GM18519 (cell line): ENCODE results near the gene SMURF2.
"Not testable (repeated sequence)": the region's sequence is repeated elsewhere in the genome, so short reads cannot be mapped to it uniquely, and the experiment has no call there.

Source experiments
- ATAC-seq: cut with Tn5 transposase; IDR thresholded peaks from one replicate; pipeline ENCODE4 v1.9.1; 2021; ENCODE audit warnings: mild to moderate bottlenecking, moderate library complexity; ENCODE audit not compliant: unreplicated experiment, low FRiP score

Gene SMURF2

DNA sequence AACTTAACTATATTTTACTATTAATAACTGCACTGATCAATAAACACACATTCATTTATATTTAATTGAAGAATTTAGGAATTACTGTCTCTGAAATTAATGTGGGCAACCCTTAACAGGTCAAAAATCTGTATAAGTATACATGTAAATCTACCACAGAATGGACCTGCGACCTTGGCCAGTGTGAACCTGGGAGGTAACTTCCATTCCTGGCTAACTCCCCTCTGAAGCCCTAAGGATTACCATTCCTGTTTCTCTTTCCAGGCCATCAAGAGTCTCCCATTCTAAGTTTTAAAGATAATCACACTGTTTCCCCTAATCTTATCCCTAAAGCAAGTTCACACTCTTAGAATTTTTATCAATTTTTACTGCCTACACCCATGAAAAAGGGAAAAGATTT, 58.1 kb downstream of the SMURF2 start:
- ATAC-seq, result no peak

- ATAC-seq, result no peak
Measured at GRCh38 chr17:64599827-64600226, 62.3 kb downstream of the SMURF2 start.

GRCh38 chr17:64599187-64599676, 62.9 kb downstream of the SMURF2 start:
- ATAC-seq, result no peak

DNA sequence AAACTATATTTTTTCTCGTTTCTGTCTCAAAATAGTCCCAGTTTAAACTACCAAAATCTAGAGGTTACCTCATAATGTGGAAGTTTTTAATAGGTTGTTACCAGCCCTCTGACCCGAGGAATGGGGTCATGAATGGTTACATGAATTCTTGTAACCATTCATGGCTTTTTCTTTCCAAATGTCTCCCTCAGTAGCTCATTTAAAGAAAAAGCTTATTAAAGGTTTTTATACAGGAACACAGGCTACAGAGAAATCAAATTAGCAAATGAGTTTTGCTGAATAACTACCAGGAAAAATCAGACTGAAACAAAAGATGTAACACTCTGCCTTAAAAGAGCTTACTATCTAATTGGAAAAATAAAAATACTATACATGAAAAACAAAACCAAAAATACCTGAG, 63.4 kb downstream of the SMURF2 start:
- ATAC-seq, result no peak

- ATAC-seq, result no peak
Measured at GRCh38 chr17:64596988-64597387, 65.1 kb downstream of the SMURF2 start.

GRCh38 chr17:64596439-64596838, 65.7 kb downstream of the SMURF2 start:
- no peak for ATAC-seq

GRCh38 chr17:64591944-64592343, 70.2 kb downstream of the SMURF2 start:
- ATAC-seq, result no peak

GRCh38 chr17:64585146-64585545, 77.0 kb downstream of the SMURF2 start:
- no peak for ATAC-seq

DNA sequence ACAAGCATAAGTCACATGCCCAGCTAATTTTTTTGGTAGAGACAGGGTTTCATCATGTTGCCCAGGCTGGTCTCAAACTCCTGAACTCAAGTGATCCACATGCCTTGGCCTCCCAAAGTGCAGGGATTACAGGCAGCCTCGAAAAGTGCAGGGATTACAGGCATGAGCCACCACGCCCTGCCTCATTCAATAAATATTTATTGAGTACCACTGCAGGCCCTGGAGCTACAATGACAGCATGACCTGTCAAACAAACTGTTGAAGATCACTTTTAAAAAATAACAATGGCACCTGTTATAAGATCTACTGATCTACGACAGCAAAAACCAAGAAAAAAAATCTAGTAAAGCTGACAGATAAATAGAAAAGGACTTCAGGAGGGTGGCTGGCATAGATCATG, 79.1 kb downstream of the SMURF2 start:
- ATAC-seq, result no peak

- no peak for ATAC-seq
Measured at GRCh38 chr17:64580384-64581315, 81.5 kb downstream of the SMURF2 start.

GRCh38 chr17:64579917-64580316, 82.2 kb downstream of the SMURF2 start:
- no peak for ATAC-seq

GRCh38 chr17:64577025-64577424, 85.1 kb downstream of the SMURF2 start:
- not testable (repeated sequence) for ATAC-seq

GRCh38 chr17:64575431-64575830, 86.7 kb downstream of the SMURF2 start:
- ATAC-seq, result no peak

DNA sequence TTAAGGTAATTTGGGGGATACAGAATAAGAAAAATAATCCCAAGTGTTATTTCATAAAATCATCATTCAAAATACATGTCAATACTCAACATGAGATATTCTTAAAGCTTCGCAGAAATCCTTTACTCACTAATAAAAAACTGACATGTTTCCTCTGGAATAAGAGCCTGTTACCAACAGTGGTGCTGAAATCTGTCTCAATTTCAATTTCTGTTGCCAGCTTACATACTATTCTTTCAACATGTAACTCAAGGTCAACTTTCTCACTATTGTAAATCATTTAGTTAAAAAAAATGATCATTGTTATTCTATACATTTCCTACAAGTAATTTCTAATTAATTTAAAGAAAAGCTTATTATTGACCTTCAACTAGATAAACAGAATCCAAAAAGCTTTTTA, 87.5 kb downstream of the SMURF2 start:
- no peak for ATAC-seq

DNA sequence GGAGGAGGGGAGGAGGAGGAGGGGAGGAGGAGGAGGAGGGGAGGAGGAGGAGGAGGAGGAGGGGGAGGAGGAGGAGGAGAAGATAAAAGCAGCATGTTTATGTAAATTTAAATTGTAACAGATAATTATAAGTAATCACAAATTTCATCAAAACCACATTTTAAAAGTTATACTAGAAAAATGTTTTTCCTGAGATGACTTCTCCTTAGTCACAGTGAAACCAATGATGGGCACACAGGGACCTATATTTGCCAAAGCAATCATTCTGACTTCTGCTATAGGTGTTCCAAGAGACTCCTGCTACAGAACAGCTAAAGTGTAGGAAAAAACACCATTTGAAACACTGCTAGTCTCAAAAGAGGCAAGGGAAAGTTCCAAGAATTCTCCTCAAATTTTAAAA, 88.9 kb downstream of the SMURF2 start:
- ATAC-seq, result no peak

DNA sequence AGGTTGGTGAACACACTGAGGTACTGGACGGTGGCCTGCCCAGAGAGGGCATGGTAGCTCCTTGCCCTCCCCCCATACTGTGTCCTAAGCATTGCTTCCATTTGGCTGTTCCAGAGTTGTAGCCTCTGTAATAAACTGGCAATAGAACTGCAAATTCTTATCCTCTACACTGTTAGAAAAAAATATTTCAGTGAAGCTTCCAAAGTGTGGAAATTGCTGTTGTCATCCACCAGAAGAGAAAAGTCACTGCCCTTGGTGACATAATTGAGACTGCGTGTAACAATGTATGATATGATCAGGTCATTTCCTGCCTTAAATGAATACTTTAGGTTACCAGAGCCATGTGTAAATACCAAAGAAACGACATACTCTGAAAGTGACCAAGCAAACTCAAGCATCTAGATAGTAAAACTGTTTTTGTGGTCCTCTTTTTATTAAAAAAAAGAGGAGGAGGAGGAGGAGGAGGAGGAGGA, 89.4 kb downstream of the SMURF2 start:
- no peak for ATAC-seq

GRCh38 chr17:64571746-64572145, 90.4 kb downstream of the SMURF2 start:
- ATAC-seq, result no peak

GRCh38 chr17:64565563-64565962, 96.5 kb downstream of the SMURF2 start:
- ATAC-seq, result no peak

DNA sequence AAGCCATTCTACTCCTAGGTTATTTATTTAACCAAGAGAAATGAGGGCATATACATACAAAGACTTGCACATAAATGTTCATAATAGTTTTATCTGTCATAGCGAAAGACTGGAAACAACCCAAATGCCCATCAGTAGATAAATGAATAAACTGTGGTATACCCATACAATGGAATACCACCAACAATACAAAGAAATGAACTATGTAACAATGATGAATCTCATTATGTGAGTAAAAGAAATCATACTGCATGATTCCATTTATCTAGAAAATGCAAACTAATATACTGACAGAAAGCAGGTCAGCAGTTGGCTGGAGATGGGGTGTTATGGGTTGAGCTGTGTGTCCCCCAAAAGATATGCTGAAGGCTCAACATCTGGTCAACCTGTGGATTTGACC, 98.0 kb downstream of the SMURF2 start:
- no peak for ATAC-seq

DNA sequence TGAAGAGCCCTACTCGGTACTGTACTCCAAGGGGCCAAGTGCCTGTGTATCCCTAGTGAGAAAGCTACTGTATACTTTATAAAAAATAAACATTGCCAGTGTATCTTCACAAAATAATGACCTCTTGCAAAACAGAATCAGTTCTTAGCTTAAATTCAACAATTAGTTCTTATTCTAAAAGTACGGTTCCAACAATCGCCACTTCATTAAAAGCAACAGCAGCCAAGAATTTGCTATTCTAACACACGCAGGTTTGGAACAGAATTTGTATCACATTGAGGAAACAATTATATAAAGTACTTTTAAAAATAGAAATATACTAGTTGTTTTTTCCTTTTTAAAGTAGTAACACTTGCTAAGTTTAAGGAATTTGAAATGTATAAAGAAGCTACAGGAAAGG, 106.8 kb downstream of the SMURF2 start:
- no peak for ATAC-seq

- no peak for ATAC-seq
Measured at GRCh38 chr17:64554028-64554637, 108.0 kb downstream of the SMURF2 start.

- no peak for ATAC-seq
Measured at GRCh38 chr17:64551461-64551860, 110.6 kb downstream of the SMURF2 start.
